CD4-positive, alpha-beta T cell treated with Interleukin-4 for 4 hours (primary cell): ENCODE measurements around the gene DOCK2.

Experiments
- DNase-seq: peaks from one replicate; pipeline ENCODE4 v3.0.0-alpha.2; 2020

Gene DOCK2

DNA sequence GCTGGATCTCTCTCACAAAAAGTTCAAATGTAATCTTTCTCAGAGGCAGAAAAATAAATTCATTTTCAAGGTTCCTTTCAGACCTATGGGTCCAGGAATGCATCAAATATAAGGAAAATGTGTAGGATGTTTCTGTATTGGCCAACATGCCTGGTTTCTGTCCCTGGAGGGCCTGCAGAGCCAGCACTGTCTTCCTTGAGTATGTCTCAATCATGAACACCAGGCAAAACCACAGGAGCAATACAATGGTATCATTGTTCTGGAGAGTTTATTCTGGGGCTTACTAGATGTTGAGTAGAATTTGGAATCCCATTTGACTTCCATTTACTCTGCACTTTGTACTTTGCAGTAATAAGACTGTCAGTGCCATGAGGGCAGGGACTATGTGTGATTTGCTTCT is 319.7 kb downstream of the DOCK2 start:
- no peak for DNase-seq

DNA sequence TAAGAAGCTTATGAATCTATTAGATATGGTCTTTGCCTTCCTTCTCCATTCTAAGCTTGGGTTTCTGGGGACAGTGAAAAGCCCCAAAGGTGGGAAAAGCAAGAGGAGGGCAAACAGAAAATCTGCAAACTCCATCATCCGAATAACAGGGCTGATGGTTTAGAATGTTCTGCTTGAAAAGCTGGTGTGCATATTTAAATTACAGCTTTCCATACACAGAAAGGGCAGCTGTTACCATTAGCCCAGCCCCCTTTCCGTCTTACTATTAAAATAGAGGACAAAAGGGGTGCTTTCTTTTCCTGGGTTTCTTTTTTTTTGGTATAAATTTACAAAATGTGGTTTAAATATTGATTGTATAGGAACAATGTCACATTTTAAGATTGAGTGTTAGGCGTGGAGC is 321.2 kb downstream of the DOCK2 start:
- no peak for DNase-seq

- no peak for DNase-seq
These were observed 323.6 kb downstream of the DOCK2 start for GRCh38 chr5:169960659-169961058.

DNA sequence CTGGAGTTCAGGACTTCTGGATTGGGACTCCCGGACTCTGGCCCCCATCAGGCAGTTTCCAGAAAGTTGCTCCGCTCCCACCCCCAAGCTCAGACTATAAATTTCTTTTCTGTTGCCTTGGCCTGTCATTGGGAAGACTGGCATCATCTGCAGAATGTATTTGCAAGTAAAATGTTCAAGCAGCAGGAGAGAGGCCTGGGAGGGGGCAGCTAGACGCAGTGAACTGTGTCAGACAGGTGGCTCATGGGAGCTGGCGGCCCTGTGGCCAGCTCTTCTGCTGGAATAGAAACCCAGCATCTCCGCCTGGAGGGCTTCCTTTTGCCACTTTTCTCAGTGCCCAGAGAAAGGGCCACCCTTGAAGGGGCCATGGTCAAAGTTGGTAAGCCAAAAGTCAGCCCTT is 327.2 kb downstream of the DOCK2 start:
- DNase-seq, result no peak

DNA sequence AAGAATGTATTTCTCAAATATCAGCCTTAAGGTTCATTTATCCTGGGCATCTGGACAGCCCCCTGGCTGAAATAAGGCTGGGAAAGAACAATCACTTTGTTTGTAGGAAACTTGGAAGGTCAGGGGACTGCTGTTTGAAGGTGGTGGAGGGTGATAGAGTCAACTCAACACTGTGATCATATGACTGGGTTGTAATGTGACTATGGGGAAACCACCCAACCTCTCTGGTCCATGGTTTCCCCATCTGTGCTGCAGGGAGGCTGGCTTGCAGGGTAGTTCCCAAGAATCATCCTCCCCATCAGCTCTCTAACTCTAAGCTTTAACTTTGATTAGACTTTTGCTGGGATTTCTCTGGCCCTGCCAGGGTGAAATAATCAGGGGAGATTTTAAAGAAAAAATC is 333.3 kb downstream of the DOCK2 start:
- no peak for DNase-seq

DNA sequence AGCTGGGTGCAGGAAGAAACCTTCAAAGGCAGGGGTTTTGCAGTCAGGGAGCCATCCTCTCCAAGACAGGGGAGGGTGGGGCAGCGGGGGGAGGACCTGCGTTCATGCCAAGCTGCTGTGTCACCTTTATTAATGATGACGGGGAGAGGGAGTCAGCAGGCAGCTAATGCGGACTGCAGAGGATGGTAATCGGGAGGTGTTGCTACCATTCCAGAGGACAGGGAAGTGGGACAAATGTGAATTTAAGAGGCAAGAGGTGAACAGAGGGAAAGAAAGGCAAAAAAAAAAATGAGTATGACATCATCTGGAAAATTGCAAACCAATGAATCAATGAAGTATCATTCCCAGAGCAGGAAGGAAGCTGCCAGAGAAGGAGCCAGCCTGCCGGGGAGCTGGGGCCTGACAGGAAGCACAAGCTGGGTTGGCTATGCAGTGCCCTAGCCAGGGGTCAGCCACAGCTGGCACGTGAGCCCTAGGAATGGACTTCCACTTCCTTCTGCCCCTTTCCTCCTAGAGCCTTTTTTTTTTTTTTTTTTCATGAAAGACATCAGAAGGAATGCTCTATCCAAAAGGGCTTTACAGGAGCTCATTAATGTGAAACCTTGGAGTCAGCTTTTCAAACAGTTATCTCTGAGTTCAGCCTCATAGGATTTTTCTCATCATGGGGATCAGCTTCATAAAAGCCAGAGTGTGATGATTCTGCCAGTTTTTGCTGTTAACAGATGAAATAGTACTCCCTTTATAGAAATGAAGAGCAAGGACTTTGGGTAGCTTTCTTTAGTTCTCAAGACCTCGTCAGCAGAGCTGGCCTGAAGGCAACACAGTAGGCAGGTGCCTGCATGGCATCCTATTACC is 334.1 kb downstream of the DOCK2 start:
- DNase-seq, result no peak

GRCh38 chr5:169971780-169972179 is 334.7 kb downstream of the DOCK2 start:
- no peak for DNase-seq

GRCh38 chr5:169973056-169973455 is 336.0 kb downstream of the DOCK2 start:
- no peak for DNase-seq

DNA sequence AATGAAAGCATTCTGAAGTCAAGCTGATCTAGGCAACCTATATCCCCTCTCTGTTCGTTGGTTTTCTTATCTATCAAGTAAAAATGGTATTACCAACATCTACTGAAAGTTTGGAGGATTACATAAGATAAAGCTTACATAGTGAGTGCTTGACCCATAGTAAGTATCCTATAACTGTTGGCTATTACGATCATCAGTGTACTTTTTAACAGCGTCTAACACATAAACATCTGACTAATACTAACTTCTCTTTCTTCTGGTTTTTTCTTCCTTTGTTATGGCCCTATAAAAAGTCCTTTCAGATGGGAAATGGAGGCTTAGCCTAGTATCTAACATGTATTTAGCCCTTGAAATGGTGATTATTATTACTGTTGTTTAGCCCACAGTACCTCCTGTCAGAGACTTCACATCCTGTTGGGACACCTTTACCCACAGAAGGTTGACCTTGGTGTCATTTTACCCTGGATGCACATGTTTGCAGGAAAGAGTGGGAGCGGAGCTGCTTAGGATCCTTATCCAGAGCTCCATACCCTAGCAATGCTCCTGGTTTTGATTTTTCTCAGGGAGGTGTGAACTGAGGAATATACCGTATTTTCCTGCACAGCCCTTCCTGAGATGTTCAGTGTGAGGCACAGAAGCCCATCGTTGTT is 337.2 kb downstream of the DOCK2 start:
- DNase-seq, result no peak

DNA sequence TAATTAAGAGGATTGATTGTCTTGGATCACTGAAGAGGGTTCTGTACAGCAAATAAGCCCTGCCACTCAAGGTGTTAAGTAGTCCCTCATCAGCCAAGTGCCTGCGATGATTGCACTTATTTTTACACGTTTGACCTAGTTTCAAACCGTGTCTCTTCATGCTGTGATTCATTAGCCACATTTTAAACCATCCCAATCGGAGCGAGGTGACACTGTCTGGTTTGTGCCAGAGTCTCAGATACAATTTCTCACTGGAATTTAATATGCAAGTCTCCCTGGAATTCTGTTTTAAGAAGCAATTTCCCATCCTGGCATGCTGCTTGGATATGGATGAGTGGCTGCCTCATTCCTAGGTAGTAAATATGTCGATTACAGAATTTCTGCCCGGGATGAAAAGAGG is 341.6 kb downstream of the DOCK2 start:
- DNase-seq, result no peak

DNA sequence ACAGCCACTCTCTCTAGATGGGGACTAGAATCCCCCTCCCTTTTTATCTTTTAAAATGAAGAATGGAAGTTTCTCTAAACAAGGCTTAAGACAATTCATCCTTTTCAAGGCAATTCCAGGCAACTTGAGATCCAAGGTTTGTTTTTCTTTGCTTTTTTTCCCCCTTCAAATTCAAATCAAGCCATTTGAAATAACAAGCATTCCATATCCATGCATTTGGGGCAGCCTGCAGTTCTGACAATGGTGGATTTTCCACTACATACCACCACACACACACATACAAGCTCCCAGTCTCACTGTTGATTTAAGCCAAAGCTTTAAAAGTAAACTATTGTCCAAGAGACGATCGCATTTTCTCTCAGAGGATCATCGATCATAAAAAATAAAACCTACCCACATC is 342.8 kb downstream of the DOCK2 start:
- no peak for DNase-seq

DNA sequence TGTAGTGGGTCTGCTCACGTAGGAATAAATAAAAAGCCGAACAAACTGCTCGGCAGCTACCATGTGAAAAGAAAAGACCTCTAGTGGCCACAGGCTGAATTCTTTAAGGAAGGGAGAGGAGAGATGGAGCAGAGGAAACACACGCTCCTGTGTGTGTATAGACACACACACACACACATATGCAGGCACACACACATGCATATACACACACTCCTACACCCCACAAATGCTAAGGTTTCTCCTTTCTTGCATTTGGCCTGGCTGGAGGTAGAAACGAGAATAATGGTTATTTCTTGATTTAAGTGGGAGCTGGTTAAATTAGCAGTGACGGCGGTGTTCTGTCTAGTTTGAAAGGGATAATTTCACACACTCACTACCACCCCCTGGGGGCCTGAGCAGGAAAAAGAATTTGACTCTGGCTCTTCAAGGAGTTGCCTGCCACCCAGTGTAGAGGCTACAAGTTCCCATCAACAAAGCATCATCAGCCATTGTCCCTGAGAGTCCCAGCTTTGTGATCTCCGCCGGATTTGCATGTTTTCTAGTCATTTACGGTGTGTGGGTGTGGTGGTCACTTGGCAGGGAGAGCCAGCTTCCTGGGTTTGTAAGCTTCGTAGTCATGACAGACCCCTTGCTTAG is 343.5 kb downstream of the DOCK2 start, which contains the start of gene INSYN2B:
TSS of gene INSYN2B (minus strand) at position 78 of the 636 bp plus-strand sequence. CDS start 96,597 bp downstream, outside the sequence.
- no peak for DNase-seq

- DNase-seq, result no peak
These were observed 351.1 kb downstream of the DOCK2 start for GRCh38 chr5:169988206-169988605.

DNA sequence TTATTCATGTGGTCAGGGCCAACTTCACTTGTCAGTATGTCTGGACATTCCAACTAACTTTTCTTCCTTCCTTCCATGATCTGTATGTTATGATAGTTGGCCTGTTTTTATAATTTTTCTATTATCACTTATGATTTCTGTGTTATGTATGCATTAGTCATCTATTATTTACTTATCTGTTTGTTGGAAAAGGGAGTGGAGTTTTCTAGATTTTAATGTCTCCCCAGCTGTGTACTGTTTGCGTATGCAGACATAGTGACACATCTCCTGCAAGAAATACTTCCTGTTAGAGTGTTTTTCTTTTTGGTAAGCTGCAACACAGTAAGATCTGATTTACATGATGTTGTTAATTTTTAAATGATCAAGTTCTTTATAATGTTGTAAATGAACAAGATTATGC is 351.9 kb downstream of the DOCK2 start:
- DNase-seq, result no peak

DNA sequence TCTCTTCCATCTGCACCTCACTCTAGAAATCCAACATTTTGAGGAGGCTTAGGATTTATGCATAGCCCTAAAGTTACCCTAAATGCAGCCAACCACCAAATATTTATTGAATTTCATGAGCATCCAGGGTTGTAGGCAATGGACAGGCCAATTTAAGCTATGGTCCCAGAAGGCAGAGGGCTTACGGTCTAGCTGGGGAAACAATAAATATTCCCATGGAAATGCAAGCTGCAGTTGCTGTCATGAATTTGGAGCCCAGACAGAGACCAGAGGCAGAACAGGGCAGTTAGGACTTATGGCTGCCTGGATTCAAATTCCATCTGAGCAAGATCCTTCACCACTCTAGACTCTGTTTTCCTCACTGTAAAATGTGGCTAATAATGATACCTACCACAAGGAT is 352.3 kb downstream of the DOCK2 start:
- no peak for DNase-seq

DNA sequence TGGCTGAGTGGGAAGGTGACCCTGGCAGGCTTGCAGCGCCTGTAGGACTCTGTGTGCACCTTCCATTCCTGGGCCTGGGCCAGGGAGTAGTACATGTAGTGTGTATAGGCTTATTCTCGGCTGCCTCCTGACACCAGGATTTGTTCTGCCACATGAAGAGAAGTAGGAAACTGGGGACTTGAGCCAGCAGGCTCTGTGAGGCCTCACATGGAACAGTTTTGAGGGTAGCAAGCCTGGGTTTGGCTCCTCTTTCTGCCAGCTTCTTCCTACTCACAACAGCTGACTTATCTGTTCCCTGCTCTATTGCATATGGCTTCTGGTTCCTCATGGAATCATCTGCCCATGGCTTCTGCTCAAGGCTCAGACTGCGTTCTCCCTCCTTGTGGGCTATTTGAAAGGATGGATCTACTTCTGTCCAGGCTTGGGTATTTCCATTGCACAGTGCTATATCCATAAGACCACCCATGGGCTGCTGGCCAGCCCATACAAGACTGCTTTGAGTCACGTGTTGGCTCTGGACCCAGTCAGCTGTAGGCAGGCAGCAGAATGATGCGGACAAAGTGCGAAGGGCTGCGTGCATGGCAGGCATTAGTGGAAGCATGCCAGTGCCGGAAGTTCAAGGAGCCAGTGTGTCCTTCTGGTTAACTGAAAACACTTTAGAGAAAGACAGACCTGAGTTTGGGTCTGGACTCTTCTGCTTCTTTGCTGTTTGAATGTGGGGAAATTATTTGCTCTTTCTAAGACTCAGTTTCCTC is 354.2 kb downstream of the DOCK2 start:
- DNase-seq, result no peak

DNA sequence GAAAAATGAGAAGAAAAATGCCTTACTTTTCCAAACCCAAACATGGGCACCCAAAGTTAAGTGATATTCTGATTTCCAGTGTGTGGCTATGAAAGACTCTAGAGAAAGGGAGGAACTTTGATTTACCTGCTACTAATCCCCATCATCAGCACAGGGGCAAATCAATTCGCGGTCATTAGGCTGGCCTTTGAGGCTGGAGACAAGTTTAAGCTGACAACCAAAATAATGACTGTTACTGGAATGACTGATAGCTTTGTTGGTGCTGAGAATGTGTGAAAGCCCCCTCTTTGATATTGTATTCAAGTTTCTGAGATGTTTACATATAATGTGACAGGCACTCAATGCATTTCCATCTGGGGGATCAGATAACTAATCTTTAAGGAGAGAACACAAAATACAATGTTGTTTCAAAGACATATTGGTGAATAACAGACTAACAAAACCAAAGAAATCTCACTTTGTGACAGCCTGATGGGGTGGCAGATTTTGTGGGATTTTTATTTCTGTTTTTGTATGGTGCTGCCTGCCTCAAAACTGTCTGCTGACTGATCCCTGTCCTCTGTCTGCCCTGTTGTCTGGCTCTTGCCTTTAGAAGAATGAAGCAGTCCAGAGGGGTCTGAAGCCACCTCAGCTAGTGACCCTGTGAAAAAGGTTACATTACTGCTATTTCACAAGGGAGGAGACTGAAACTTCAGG is 355.9 kb downstream of the DOCK2 start:
- DNase-seq, result no peak

GRCh38 chr5:169993485-169993790 is 356.4 kb downstream of the DOCK2 start:
- DNase-seq, result no peak

DNA sequence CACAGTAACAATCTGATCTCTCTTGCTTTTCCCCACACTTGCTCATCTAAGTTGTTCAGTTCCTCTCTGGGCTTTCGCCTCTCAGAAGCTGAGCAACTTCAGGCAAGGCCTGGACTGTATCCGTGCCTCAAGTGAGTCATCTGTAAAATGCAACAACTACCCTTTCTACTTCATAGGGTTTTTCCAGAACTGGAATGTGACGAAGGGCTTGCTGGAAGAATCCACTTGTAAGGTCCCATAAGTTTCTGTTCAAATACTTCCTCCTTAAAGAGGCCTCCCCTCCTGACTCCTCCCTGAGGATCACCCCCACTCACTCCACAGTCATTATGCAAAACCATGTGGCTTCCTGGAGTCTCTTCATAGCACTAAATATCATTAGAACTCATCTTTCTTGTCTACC is 360.7 kb downstream of the DOCK2 start:
- no peak for DNase-seq

- DNase-seq, result no peak
These were observed 362.5 kb downstream of the DOCK2 start for GRCh38 chr5:169999621-170000020.

GRCh38 chr5:170000155-170000554 is 363.1 kb downstream of the DOCK2 start:
- DNase-seq, result no peak

- DNase-seq, result no peak
These were observed 368.9 kb downstream of the DOCK2 start for GRCh38 chr5:170006021-170006420.

GRCh38 chr5:170008376-170008775 is 371.3 kb downstream of the DOCK2 start:
- DNase-seq, result no peak
